Immature natural killer cell (primary cell): ENCODE data around the gene INTS11. TPM values are rescaled to one million over a fixed set of nuclear protein-coding genes. Genes with fewer than 3 reads are reported as not detected.

ENCODE experiments used
- DNase-seq, 3 donors: peaks; one replicate each; pipeline ENCODE4 v3.0.0; 2022; ENCODE audit warnings: mixed read lengths in 1 of 3
- H3K27ac Mint-ChIP-seq, 6 donors: one replicate each; pipeline ENCODE4 v1.8.0; 2020; ENCODE audit warnings: mixed read lengths in 6 of 6, mild to moderate bottlenecking in 5 of 6, inconsistent platforms in 4 of 6, moderate library complexity in 3 of 6
- H3K27me3 Mint-ChIP-seq, 3 donors: one replicate each; pipeline ENCODE4 v1.8.0; 2020 to 2021; ENCODE audit warnings: low read depth in 3 of 3, mild to moderate bottlenecking in 3 of 3, mixed read lengths in 3 of 3, moderate library complexity in 3 of 3, inconsistent platforms in 1 of 3
- H3K36me3 Mint-ChIP-seq, 3 donors: one replicate each; pipeline ENCODE4 v1.8.0; 2020; ENCODE audit warnings: mixed read lengths in 3 of 3, inconsistent platforms in 2 of 3, mild to moderate bottlenecking in 2 of 3
- H3K4me1 Mint-ChIP-seq, 2 donors: one replicate each; pipeline ENCODE4 v1.8.0; 2020; ENCODE audit warnings: inconsistent platforms in 2 of 2, mild to moderate bottlenecking in 2 of 2, mixed read lengths in 2 of 2, moderate library complexity in 1 of 2
- H3K4me3 Mint-ChIP-seq, 5 donors: one replicate each; pipeline ENCODE4 v1.8.0; 2020; ENCODE audit warnings: mild to moderate bottlenecking in 5 of 5, mixed read lengths in 5 of 5, inconsistent platforms in 3 of 5, moderate library complexity in 3 of 5
- H3K9me3 Mint-ChIP-seq, 6 donors: one replicate each; pipeline ENCODE4 v1.8.0; 2020; ENCODE audit warnings: mild to moderate bottlenecking in 6 of 6, mixed read lengths in 6 of 6, inconsistent platforms in 4 of 6, moderate library complexity in 3 of 6
- polyA plus RNA-seq, 3 donors: library from polyadenylated mRNA; unstranded; fragments of 300-500 nt; fragmentation: Illumina TruSeq; gene quantifications; one replicate each; pipeline ENCODE4 v1.2.3, GENCODE V29; 2021

The INTS11 gene
- polyA plus RNA-seq, 3 donors from 2014 or later: 62.1 to 68.8 (median 67.5) TPM

GRCh38 chr1:1335283-1335682 lies 10.8 kb upstream of the INTS11 start:
- peaks cover 0 to 5% (median 0%) of the 10 kb centered on the region in 3 donors for H3K27me3 Mint-ChIP-seq
- no peak overlapping the region for H3K4me3 Mint-ChIP-seq
- no peaks in the 10 kb centered on the region for H3K4me1 Mint-ChIP-seq
- no peaks in the 10 kb centered on the region for H3K9me3 Mint-ChIP-seq
- DNase-seq: no peak
- H3K27ac Mint-ChIP-seq: no peak overlapping the region
- no peaks in the 10 kb centered on the region for H3K36me3 Mint-ChIP-seq

- Mint-ChIP-seq H3K4me3 (no peak overlapping the region), H3K36me3 (no peaks in the 10 kb centered on the region), H3K27me3 (peaks cover 0 to 4% (median under 1%) of the 10 kb centered on the region in 3 donors), H3K4me1 (no peaks in the 10 kb centered on the region), H3K27ac (no peak overlapping the region), H3K9me3 (no peaks in the 10 kb centered on the region)
- no peak for DNase-seq
Observed at GRCh38 chr1:1334835-1335234, 10.4 kb upstream of the INTS11 start.

DNA sequence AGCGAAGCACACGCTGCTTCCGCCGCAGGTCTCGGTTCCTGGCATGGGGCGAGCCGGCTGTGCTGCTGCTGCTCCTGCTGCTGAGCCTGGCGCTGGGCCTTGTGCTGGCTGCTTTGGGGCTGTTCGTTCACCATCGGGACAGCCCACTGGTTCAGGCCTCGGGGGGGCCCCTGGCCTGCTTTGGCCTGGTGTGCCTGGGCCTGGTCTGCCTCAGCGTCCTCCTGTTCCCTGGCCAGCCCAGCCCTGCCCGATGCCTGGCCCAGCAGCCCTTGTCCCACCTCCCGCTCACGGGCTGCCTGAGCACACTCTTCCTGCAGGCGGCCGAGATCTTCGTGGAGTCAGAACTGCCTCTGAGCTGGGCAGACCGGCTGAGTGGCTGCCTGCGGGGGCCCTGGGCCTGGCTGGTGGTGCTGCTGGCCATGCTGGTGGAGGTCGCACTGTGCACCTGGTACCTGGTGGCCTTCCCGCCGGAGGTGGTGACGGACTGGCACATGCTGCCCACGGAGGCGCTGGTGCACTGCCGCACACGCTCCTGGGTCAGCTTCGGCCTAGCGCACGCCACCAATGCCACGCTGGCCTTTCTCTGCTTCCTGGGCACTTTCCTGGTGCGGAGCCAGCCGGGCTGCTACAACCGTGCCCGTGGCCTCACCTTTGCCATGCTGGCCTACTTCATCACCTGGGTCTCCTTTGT lies 9.2 kb upstream of the INTS11 start:
- Mint-ChIP-seq H3K27me3 (peaks cover 0 to 3% (median 2%) of the 10 kb centered on the region in 3 donors), H3K4me1 (no peaks in the 10 kb centered on the region), H3K36me3 (no peaks in the 10 kb centered on the region), H3K9me3 (no peaks in the 10 kb centered on the region), H3K27ac (no peak overlapping the region), H3K4me3 (no peak overlapping the region)
- DNase-seq: no peak

DNA sequence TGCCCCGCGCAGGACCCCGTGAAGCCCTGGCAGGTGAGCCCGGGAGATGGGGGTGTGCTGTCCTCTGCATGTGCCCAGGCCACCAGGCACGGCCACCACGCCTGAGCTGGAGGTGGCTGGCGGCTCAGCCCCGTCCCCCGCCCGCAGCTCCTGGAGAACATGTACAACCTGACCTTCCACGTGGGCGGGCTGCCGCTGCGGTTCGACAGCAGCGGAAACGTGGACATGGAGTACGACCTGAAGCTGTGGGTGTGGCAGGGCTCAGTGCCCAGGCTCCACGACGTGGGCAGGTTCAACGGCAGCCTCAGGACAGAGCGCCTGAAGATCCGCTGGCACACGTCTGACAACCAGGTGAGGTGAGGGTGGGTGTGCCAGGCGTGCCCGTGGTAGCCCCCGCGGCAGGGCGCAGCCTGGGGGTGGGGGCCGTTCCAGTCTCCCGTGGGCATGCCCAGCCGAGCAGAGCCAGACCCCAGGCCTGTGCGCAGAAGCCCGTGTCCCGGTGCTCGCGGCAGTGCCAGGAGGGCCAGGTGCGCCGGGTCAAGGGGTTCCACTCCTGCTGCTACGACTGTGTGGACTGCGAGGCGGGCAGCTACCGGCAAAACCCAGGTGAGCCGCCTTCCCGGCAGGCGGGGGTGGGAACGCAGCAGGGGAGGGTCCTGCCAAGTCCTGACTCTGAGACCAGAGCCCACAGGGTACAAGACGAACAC lies 8.5 kb upstream of the INTS11 start:
- H3K4me3 Mint-ChIP-seq: no peak overlapping the region
- no peaks in the 10 kb centered on the region for H3K36me3 Mint-ChIP-seq
- no peaks in the 10 kb centered on the region for H3K9me3 Mint-ChIP-seq
- no peak overlapping the region for H3K27ac Mint-ChIP-seq
- H3K4me1 Mint-ChIP-seq: no peaks in the 10 kb centered on the region
- no peak for DNase-seq
- peaks cover 0 to 3% (median 2%) of the 10 kb centered on the region in 3 donors for H3K27me3 Mint-ChIP-seq

- no peak overlapping the region for H3K4me3 Mint-ChIP-seq
- no peaks in the 10 kb centered on the region for H3K9me3 Mint-ChIP-seq
- H3K36me3 Mint-ChIP-seq: no peaks in the 10 kb centered on the region
- peaks cover 0 to 3% (median 2%) of the 10 kb centered on the region in 3 donors for H3K27me3 Mint-ChIP-seq
- H3K27ac Mint-ChIP-seq: no peak overlapping the region
- no peak for DNase-seq
- H3K4me1 Mint-ChIP-seq: no peaks in the 10 kb centered on the region
Observed at GRCh38 chr1:1332031-1332755, 7.7 kb upstream of the INTS11 start.

GRCh38 chr1:1331068-1331965 lies 6.9 kb upstream of the INTS11 start, which contains the start of gene TAS1R3:
TSS of gene TAS1R3 (plus strand) at chr1:1331280. CDS start at chr1:1331346, 66 bp downstream.
- DNase-seq: no peak
- Mint-ChIP-seq H3K9me3 (no peaks in the 10 kb centered on the region), H3K4me1 (peaks cover 0 to under 1% of the 10 kb centered on the region in 2 donors), H3K27me3 (peaks cover 0 to 3% (median 2%) of the 10 kb centered on the region in 3 donors), H3K36me3 (no peaks in the 10 kb centered on the region), H3K4me3 (no peak within 1 kb of the TSS), H3K27ac (no peak within 1 kb of the TSS)

DNA sequence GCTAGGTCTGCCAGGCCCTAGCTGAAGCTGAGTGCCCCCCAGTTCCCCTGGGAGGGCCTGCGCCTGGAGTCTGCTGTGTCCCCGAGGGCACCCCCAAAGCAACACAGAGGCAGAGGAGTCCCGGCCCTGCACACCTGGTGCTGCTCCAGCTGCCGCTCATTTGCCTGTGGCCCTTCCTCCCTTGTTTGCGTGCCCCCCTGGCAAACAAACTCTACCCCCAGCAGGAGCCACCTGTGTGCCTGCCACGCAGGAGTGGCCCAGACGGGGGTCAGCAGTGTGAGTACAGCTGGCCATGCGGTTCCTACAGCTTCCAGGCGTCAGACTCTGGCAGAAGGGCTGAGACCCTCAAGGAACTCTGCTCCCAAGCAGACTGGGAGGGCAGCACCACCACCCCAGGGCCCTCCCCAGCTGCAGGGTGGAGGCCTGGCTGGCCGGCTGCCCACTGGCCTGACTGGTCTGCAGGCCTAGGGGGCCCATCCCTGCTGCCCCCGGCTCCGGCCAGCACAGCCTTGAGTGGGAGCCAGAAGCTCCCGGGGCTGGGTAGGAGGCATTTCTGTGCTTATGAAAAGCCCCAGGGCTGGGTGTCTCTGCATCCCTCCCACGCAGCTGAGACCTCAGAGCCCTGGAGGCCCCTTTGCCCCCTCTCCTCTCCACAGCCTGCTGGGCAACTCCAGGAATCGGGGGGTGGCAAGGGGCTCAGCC lies 6.1 kb upstream of the INTS11 start:
- Mint-ChIP-seq H3K27ac (no peak overlapping the region), H3K9me3 (no peaks in the 10 kb centered on the region), H3K4me3 (no peak overlapping the region), H3K27me3 (peaks cover 0 to 3% (median 2%) of the 10 kb centered on the region in 3 donors), H3K4me1 (peaks cover 0 to 6% of the 10 kb centered on the region in 2 donors), H3K36me3 (no peaks in the 10 kb centered on the region)
- DNase-seq: no peak

DNA sequence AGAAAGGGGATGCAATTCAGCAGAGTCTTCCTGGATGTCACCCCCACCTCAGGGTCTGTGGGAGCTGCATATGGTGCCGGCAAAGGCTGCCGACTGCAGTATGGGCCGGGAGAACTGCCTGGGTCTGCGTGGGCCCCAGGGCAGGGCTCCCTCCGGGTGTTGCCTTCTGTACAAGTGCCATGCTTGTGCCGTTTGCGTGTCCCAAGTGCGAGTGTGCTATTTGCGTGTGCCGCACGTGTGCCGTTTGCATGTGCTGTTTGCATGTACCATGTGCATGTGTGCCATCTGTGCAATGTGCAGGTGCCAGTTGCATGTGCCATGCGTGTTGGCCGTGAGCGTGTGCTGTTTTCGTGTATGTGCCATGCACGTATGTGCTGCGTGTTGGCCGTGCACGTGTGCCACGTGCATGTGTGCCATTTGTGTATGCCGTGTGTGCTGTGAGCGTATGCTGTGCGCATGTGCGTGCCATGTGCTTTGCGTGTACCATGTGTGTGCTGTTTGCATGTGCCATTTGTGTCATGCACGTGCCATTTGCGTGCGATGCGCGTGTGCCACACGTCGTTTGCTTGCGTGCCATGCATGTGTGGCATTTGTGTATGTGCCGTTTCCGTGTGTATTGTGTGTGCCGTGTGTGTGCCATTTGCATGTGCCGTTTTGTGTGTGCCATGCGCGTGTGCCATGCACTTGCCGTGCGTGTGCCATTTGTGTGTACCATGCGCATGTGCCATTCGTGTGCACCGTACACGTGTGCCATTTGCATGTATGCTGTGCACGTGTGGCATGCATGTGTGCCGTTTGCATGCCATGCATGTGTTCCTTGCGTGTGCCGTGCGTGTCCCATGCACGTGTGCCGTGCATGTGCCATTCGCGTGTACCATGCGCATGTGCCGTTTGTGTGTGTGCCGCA lies 5.1 kb upstream of the INTS11 start:
- Mint-ChIP-seq H3K9me3 (no peaks in the 10 kb centered on the region), H3K27ac (peak overlapping the region in 2 of 6 donors; percentile 35 to 64), H3K27me3 (peaks cover 0 to 3% (median 2%) of the 10 kb centered on the region in 3 donors)

DNA sequence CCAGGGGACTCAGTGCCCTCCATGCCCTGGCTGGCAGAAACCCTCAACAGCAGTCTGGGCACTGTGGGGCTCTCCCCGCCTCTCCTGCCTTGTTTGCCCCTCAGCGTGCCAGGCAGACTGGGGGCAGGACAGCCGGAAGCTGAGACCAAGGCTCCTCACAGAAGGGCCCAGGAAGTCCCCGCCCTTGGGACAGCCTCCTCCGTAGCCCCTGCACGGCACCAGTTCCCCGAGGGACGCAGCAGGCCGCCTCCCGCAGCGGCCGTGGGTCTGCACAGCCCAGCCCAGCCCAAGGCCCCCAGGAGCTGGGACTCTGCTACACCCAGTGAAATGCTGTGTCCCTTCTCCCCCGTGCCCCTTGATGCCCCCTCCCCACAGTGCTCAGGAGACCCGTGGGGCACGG lies 3.8 kb upstream of the INTS11 start:
- DNase-seq: no peak
- Mint-ChIP-seq H3K27ac (no peak overlapping the region), H3K27me3 (peaks cover 1 to 5% (median 2%) of the 10 kb centered on the region in 3 donors), H3K4me1 (peaks cover 6 to 14% of the 10 kb centered on the region in 2 donors), H3K4me3 (no peak overlapping the region), H3K36me3 (no peaks in the 10 kb centered on the region), H3K9me3 (no peaks in the 10 kb centered on the region)

More for the DNA sequence above, 5.1 kb upstream of the INTS11 start:
- Mint-ChIP-seq H3K36me3 (no peaks in the 10 kb centered on the region), H3K4me3 (no peak overlapping the region), H3K4me1 (peaks cover 0 to 10% of the 10 kb centered on the region in 2 donors)
- no peak for DNase-seq

DNA sequence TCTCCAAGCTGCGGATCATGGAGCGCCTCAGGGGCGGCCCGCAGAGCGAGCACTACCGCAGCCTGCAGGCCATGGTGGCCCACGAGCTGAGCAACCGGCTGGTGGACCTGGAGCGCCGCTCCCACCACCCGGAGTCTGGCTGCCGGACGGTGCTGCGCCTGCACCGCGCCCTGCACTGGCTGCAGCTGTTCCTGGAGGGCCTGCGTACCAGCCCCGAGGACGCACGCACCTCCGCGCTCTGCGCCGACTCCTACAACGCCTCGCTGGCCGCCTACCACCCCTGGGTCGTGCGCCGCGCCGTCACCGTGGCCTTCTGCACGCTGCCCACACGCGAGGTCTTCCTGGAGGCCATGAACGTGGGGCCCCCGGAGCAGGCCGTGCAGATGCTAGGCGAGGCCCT lies 2.8 kb upstream of the INTS11 start:
- Mint-ChIP-seq H3K27me3 (peaks cover 1 to 5% (median 4%) of the 10 kb centered on the region in 3 donors), H3K4me3 (peak overlapping the region in 1 of 5 donors; percentile 39), H3K27ac (no peak overlapping the region), H3K9me3 (no peaks in the 10 kb centered on the region), H3K36me3 (no peaks in the 10 kb centered on the region), H3K4me1 (peaks cover 16 to 19% of the 10 kb centered on the region in 2 donors)
- no peak for DNase-seq

- Mint-ChIP-seq H3K9me3 (no peaks in the 10 kb centered on the region), H3K36me3 (no peaks in the 10 kb centered on the region), H3K4me3 (peak overlapping the region; percentile 20 to 59 (median 47)), H3K27me3 (peaks cover 1 to 5% (median 4%) of the 10 kb centered on the region in 3 donors), H3K4me1 (peaks cover 20 to 26% of the 10 kb centered on the region in 2 donors), H3K27ac (no peak overlapping the region)
- DNase-seq: no peak
Observed at GRCh38 chr1:1326075-1326605, 1.7 kb upstream of the INTS11 start.
